GM12873 (cell line): ENCODE results near the gene DLGAP4.

ENCODE experiments used
- CTCF ChIP-seq: IDR thresholded peaks from 2 replicates; pipeline ENCODE4 v1.5.1; 2012; ENCODE audit warnings: low read depth, mild to moderate bottlenecking, moderate library complexity, low read length, control low read depth; ENCODE audit not compliant: insufficient read depth; ENCODE audit errors: missing control alignments

DLGAP4 gene

GRCh38 chr20:36493051-36493800, 187.1 kb downstream of the DLGAP4 start:
- TF ChIP-seq CTCF, result peak; percentile 47

DNA sequence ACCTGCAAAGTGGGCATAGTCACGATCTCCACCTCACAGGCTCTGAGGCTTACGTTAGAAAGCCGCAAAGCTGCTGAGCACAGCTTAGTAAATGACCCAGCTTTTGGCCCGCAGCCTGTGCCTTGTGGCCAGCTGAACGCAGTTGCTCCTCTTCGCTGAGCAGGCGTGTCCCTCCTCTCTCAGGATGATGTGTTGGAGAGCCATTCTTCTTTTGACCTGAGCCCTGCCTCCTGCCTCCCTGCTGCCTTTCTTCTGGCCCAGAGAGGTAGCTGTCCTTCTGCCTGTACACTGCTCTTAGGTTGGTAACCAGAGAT, 187.6 kb downstream of the DLGAP4 start:
- no peak for TF ChIP-seq CTCF

DNA sequence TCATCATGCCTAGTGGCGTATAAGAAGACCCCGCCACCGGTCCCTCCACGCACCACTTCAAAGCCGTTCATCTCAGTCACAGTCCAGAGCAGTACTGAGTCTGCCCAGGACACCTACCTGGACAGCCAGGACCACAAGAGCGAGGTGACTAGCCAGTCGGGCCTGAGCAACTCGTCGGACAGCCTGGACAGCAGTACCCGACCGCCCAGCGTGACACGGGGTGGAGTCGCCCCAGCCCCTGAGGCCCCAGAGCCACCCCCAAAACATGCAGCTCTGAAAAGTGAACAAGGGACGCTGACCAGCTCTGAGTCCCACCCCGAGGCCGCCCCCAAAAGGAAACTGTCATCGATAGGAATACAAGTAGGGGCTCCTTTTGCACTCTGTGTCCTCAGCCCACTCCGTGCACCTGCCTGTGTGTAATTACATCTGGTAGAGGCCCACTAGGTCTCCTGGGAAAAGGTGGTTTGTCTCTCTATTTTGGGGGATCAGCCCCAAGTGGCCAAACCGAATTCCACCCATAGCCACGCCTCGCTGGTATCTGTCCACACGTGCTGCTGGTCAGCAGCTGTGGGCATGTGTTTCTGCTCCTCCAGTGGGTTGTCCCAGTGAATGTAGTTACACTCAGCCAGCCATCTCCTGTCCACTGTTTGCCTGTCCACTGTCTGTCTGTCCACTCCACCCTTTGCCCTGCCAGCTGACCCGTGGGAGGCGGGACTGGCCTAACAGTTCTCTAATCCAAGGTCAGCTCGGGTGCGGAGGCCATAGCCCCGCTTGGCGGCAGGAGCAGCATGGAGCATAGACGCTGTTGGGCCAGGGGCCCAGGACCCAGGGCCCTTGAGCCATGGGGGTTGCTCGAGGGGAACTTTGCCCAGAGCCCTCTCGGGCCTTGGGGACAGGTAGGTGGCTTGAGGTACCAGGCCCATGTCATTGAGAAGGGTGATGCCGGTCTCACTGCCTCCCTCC, 190.8 kb downstream of the DLGAP4 start:
- no peak for TF ChIP-seq CTCF

DNA sequence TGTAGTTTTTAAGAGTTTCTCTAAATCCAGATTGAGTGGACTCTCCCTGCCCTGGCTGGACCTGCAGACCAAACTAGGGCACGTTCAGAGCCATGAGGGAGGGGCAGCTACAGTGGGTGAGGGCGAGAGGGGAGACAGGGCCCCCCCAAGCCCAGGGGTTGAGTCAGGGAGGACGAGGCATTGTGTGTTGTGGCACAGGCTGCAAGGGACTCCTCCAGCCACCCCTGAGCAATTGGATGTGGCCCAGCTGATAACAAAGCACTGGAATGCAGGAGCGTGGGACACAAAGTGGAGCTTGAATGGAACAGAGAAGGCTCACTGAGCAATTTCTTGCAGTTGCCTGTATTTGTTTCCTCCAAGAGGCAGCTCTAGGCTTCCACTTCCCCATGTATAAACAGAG, 191.7 kb downstream of the DLGAP4 start:
- TF ChIP-seq CTCF, result no peak

DNA sequence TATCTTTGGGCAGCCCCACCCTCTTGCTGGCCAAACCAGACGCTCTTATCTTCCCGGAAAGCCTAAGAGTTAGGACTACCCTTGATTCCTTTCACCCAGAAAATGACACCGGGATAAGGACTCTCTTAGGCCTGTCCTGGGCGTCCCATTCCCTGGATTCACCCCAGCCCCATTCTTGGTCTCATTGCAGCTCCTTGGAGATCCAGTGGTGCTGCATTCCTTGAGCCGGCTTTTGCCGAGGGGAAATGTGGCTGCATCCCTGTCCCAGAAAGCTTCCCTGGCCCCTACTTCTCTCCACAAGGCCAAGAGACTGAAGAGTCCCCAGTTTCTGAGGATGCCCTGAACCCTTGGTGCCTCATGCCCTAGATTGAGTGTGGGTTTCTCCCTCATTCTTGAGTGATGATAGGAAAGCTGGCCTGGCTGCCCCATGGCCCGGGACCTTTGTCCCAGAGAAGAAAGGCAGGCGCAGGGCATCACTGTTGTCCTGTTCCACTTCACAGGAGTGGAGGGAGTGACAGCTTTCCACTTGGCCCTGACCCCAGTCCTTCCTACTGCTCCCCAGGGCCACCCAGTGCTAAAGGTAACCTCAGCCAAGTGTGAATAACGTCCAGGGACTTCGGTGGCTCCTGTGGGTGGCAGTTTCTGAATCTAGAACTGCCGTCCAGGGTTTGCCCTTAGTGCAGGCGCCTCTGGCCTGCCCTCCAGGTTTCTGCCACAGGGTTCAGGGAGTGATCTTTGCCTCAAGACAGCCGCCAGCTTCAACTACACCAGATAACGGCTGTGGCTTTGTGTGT, 192.4 kb downstream of the DLGAP4 start:
- no peak for TF ChIP-seq CTCF

DNA sequence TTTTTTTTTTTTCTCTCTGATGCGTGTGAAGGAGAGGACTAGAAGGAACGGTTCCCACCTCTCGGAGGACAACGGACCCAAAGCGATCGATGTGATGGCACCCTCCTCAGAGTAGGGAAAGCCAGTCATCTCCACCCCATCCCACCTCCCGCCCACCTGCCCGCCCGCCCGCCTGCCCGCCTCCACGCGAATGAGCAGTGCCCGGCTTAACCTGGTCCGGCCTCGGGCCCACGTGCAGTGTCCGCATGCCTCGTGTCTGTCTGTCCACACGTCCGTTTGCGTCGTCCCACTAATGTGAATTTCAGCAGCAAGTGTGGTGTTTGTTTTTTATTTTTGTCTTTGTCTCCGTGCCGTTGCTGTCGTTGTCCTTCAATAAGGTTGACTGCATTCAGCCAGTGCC, 193.1 kb downstream of the DLGAP4 start:
- no peak for TF ChIP-seq CTCF

GRCh38 chr20:36499723-36500501, 193.8 kb downstream of the DLGAP4 start:
- TF ChIP-seq CTCF, result no peak
